Neural cell (in vitro differentiated cells): ENCODE data around the gene CNTNAP5. TPM values are rescaled to one million over a fixed set of nuclear protein-coding genes. Genes with fewer than 3 reads are reported as not detected.

ENCODE experiments used
- H2AFZ ChIP-seq: fragments of 200-600, 300-800 bp; sonication (generic), shearing (Covaris generic); 2 replicates; pipeline ENCODE4 v1.6.0; 2014; ENCODE audit warnings: low read depth, mild to moderate bottlenecking, antibody characterized with exemption, low read length, moderate library complexity
- H3F3A ChIP-seq: fragments of 200-600 bp; shearing (Covaris generic); 2 replicates; pipeline ENCODE4 v1.6.1; 2016; ENCODE audit warnings: mild to moderate bottlenecking, moderate library complexity, mixed read lengths, antibody characterized with exemption, low read length; ENCODE audit not compliant: insufficient read depth, poor library complexity, severe bottlenecking
- H3K27ac ChIP-seq: fragments of 200-600, 300-800 bp; sonication (generic), shearing (Covaris generic); 2 replicates; pipeline ENCODE4 v1.5.1; 2014; ENCODE audit warnings: mild to moderate bottlenecking, low read length, moderate library complexity
- H3K27me3 ChIP-seq: fragments of 300-800, 200-600 bp; sonication (generic), shearing (Covaris generic); 2 replicates; pipeline ENCODE4 v1.6.0; 2014; ENCODE audit warnings: mild to moderate bottlenecking, low read depth, low read length, moderate library complexity; ENCODE audit not compliant: insufficient read depth
- H3K36me3 ChIP-seq: fragments of 300-800, 200-600 bp; sonication (generic), shearing (Covaris generic); 2 replicates; pipeline ENCODE4 v1.5.1; 2014; ENCODE audit warnings: mild to moderate bottlenecking, antibody characterized with exemption, low read length, moderate library complexity; ENCODE audit not compliant: insufficient read depth
- H3K4me2 ChIP-seq: fragments of 300-800, 200-600 bp; sonication (generic), shearing (Covaris generic); 2 replicates; pipeline ENCODE4 v1.6.0; 2014; ENCODE audit warnings: mild to moderate bottlenecking, low read length
- H3K4me3 ChIP-seq: fragments of 300-800, 200-600 bp; sonication (generic), shearing (Covaris generic); 2 replicates; pipeline ENCODE4 v1.5.1; 2014; ENCODE audit warnings: mild to moderate bottlenecking, low read length, moderate library complexity
- H3K79me2 ChIP-seq: fragments of 200-600 bp; shearing (Covaris generic); replicated peaks from 2 replicates; pipeline ENCODE4 v1.6.0; 2014; ENCODE audit warnings: mild to moderate bottlenecking, low read length, moderate library complexity; ENCODE audit not compliant: insufficient read depth
- H3K9ac ChIP-seq: fragments of 300-800, 200-600 bp; sonication (generic), shearing (Covaris generic); 2 replicates; pipeline ENCODE4 v1.6.1; 2016; ENCODE audit warnings: mild to moderate bottlenecking, low read length, mixed read lengths
- H3K9me2 ChIP-seq: fragments of 200-600 bp; shearing (Covaris generic); 2 replicates; pipeline ENCODE4 v1.6.1; 2016; ENCODE audit warnings: mild to moderate bottlenecking, low read length, mixed read lengths; ENCODE audit not compliant: insufficient read depth
- H3K9me3 ChIP-seq: fragments of 200-600, 300-800 bp; sonication (generic), shearing (Covaris generic); 2 replicates; pipeline ENCODE4 v1.6.1; 2016; ENCODE audit warnings: mild to moderate bottlenecking, mixed run types, low read length, moderate library complexity, mixed read lengths
- H4K20me1 ChIP-seq: fragments of 200-600 bp; shearing (Covaris generic); 2 replicates; pipeline ENCODE4 v1.6.1; 2016; ENCODE audit warnings: mild to moderate bottlenecking, mixed run types; ENCODE audit not compliant: insufficient read depth
- EP300 ChIP-seq: fragments of 450-650 bp; conservative IDR thresholded peaks from 2 replicates; pipeline ENCODE4 v1.6.1; 2014; ENCODE audit warnings: antibody characterized with exemption, mild to moderate bottlenecking, moderate library complexity; ENCODE audit not compliant: poor library complexity, severe bottlenecking
- EZH2 ChIP-seq: fragments of 200-600, 300-800 bp; shearing (Covaris generic), sonication (generic); IDR thresholded peaks from 2 replicates; pipeline ENCODE4 v1.6.1; 2014; ENCODE audit warnings: antibody characterized with exemption, low read length, borderline replicate concordance, mild to moderate bottlenecking; ENCODE audit not compliant: insufficient read depth, poor library complexity, severe bottlenecking
- MXI1 ChIP-seq: fragments of 450-650 bp; conservative IDR thresholded peaks from 2 replicates; pipeline ENCODE4 v1.6.1; 2014; ENCODE audit warnings: antibody characterized with exemption, mild to moderate bottlenecking; ENCODE audit not compliant: poor library complexity, severe bottlenecking
- POLR2AphosphoS5 ChIP-seq: IDR thresholded peaks from 2 replicates; pipeline ENCODE4 v1.6.1; 2012
- RAD21 ChIP-seq: fragments of 450-650 bp; conservative IDR thresholded peaks from 2 replicates; pipeline ENCODE4 v1.6.1; 2014; ENCODE audit warnings: antibody characterized with exemption, mild to moderate bottlenecking, moderate library complexity
- REST ChIP-seq: IDR thresholded peaks from 2 replicates; pipeline ENCODE4 v1.6.1; 2012; ENCODE audit warnings: borderline replicate concordance
- SMC3 ChIP-seq: fragments of 450-650 bp; conservative IDR thresholded peaks from 2 replicates; pipeline ENCODE4 v1.6.1; 2014; ENCODE audit warnings: antibody characterized with exemption, mild to moderate bottlenecking, moderate library complexity; ENCODE audit not compliant: poor library complexity
- TAF1 ChIP-seq: IDR thresholded peaks from 2 replicates; pipeline ENCODE4 v1.6.1; 2012; ENCODE audit warnings: low read depth
- polyA plus RNA-seq: library from polyadenylated mRNA; depleted of rRNA; stranded (reverse); fragments of >200 nt; gene quantifications from 2 replicates; pipeline ENCODE4 v1.2.3, GENCODE V29; 2014
- TF ChIP-seq, protein P1 (sequence below): fragments of 450-650 bp; IDR thresholded peaks from 2 replicates; pipeline ENCODE4 v1.5.1; 2014; ENCODE audit warnings: antibody characterized with exemption, mild to moderate bottlenecking, moderate library complexity; ENCODE audit not compliant: poor library complexity, severe bottlenecking

CNTNAP5 gene
- polyA plus RNA-seq, 1 donor from 2014 or later: 19.3 TPM

DNA sequence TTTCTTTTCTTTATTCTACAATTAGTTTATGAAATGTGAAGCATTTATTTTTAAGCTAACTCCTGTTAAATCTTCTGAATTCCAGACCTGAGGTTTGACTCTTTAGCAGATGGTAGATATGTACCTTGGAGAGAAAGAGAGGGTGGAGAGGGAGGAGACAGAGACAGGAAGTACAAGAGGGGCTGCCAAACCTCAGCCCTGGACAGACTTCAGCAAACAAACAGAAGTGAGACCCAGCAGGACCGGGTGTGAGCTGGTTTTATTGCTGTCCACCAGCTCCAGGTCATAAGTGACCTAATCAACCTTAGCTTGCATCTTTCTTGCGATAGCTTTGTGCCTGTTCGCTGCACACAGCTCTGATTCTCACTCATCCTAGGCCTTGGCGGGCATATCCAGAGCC, 168.6 kb downstream of the CNTNAP5 start:
- no peaks in the 10 kb centered on the region for H3K9me3 ChIP-seq
- H3K4me2 ChIP-seq: no peak overlapping the region
- no peaks in the 10 kb centered on the region for H3K9me2 ChIP-seq
- no peaks in the 10 kb centered on the region for H3K79me2 ChIP-seq
- H3K4me3 ChIP-seq: no peak overlapping the region
- H3F3A ChIP-seq: no peaks in the 10 kb centered on the region
- no peak overlapping the region for H2AFZ ChIP-seq
- no peak overlapping the region for H3K9ac ChIP-seq
- no peaks in the 10 kb centered on the region for H4K20me1 ChIP-seq
- H3K27ac ChIP-seq: no peak overlapping the region
- H3K27me3 ChIP-seq: no peaks in the 10 kb centered on the region
- TF ChIP-seq POLR2AphosphoS5: no peak
- no peak for TF ChIP-seq TAF1
- TF ChIP-seq, protein P1, sequence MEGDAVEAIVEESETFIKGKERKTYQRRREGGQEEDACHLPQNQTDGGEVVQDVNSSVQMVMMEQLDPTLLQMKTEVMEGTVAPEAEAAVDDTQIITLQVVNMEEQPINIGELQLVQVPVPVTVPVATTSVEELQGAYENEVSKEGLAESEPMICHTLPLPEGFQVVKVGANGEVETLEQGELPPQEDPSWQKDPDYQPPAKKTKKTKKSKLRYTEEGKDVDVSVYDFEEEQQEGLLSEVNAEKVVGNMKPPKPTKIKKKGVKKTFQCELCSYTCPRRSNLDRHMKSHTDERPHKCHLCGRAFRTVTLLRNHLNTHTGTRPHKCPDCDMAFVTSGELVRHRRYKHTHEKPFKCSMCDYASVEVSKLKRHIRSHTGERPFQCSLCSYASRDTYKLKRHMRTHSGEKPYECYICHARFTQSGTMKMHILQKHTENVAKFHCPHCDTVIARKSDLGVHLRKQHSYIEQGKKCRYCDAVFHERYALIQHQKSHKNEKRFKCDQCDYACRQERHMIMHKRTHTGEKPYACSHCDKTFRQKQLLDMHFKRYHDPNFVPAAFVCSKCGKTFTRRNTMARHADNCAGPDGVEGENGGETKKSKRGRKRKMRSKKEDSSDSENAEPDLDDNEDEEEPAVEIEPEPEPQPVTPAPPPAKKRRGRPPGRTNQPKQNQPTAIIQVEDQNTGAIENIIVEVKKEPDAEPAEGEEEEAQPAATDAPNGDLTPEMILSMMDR: no peak
- TF ChIP-seq SMC3: no peak
- no peak for TF ChIP-seq EZH2
- no peaks in the 10 kb centered on the region for H3K36me3 ChIP-seq

DNA sequence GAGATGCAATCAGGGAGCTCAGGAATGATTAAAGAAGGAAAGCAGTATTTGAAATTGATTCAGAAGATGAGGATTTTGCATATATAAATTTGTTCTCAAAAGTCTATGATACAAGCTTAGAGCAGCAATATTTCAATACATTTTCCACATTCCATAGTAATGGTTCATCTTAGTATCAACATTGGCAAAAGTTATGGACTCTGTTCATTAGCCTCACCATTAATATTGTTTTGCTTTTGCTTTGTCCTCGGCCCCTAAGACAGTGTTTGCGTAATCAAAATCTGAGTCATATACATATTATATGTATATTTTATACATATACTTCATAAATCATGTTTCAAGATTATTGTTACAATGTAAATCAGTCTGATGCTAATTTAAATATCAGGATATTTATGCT, 176.6 kb downstream of the CNTNAP5 start:
- no peak overlapping the region for H2AFZ ChIP-seq
- H3K9ac ChIP-seq: no peak overlapping the region
- H3K27ac ChIP-seq: peak overlapping the region; percentile 38
- no peaks in the 10 kb centered on the region for H3F3A ChIP-seq
- no peak overlapping the region for H3K4me2 ChIP-seq
- H3K9me3 ChIP-seq: no peaks in the 10 kb centered on the region
- no peaks in the 10 kb centered on the region for H4K20me1 ChIP-seq
- H3K79me2 ChIP-seq: no peaks in the 10 kb centered on the region
- no peaks in the 10 kb centered on the region for H3K36me3 ChIP-seq
- H3K4me3 ChIP-seq: no peak overlapping the region
- no peaks in the 10 kb centered on the region for H3K27me3 ChIP-seq
- H3K9me2 ChIP-seq: no peaks in the 10 kb centered on the region
- no peak for TF ChIP-seq TAF1
- TF ChIP-seq REST: no peak
- no peak for TF ChIP-seq EP300
- TF ChIP-seq MXI1: no peak
- TF ChIP-seq RAD21: no peak
- no peak for TF ChIP-seq SMC3
- TF ChIP-seq POLR2AphosphoS5: no peak
- TF ChIP-seq, protein P1: no peak
- TF ChIP-seq EZH2: no peak
